ENCODE results near the gene LRCH1.
A peak's percentile ranks its signal among the peaks of the same experiment; 100 is the strongest.

The LRCH1 gene

GRCh38 chr13:46587807-46588418 lies 34.9 kb downstream of the LRCH1 start:
- H3K27me3 Mint-ChIP-seq: no peaks in the 10 kb centered on the region
- peaks cover 71% of the 10 kb centered on the region for H3K4me1 Mint-ChIP-seq
- no peak overlapping the region for H3K27ac Mint-ChIP-seq
- DNase-seq (no peak), ATAC-seq (no peak)
- H3K4me3 Mint-ChIP-seq: no peak overlapping the region
- no peaks in the 10 kb centered on the region for H3K9me3 Mint-ChIP-seq

- Mint-ChIP-seq H3K4me3 (no peak overlapping the region), H3K27ac (no peak overlapping the region), H3K27me3 (no peaks in the 10 kb centered on the region), H3K4me1 (peaks cover 75% of the 10 kb centered on the region), H3K9me3 (no peaks in the 10 kb centered on the region)
- DNase-seq: no peak
- ATAC-seq: no peak
Measured at GRCh38 chr13:46592385-46592784, 39.4 kb downstream of the LRCH1 start.

DNA sequence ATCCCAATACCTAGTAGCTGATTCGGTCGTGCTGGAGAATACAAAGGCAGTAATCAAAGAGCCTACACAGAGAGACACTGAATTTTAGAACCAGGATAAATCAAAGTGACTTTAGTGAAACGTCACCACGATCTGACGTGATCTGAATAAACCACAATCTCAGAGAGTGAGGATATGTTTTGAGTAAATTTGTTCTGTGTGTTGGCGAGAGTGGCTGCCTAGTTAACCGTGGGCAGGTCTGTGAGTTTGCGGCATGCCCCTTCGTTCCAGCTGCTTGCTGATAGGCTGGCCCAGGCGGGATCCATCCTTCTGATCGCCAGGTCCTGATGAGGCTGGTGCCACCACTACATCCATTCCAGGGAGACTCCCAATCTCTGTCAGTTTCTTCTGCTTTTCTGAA lies 40.4 kb downstream of the LRCH1 start:
- DNase-seq: peak; percentile 52 to 64
- H3K4me3 Mint-ChIP-seq: peak overlapping the region; percentile 33 to 72
- no peaks in the 10 kb centered on the region for H3K27me3 Mint-ChIP-seq
- peak; percentile 98 for ATAC-seq
- H3K27ac Mint-ChIP-seq: peak overlapping the region in 1 of 2 donors; percentile 34
- H3K9me3 Mint-ChIP-seq: no peaks in the 10 kb centered on the region
- H3K4me1 Mint-ChIP-seq: peaks cover 81% of the 10 kb centered on the region

DNA sequence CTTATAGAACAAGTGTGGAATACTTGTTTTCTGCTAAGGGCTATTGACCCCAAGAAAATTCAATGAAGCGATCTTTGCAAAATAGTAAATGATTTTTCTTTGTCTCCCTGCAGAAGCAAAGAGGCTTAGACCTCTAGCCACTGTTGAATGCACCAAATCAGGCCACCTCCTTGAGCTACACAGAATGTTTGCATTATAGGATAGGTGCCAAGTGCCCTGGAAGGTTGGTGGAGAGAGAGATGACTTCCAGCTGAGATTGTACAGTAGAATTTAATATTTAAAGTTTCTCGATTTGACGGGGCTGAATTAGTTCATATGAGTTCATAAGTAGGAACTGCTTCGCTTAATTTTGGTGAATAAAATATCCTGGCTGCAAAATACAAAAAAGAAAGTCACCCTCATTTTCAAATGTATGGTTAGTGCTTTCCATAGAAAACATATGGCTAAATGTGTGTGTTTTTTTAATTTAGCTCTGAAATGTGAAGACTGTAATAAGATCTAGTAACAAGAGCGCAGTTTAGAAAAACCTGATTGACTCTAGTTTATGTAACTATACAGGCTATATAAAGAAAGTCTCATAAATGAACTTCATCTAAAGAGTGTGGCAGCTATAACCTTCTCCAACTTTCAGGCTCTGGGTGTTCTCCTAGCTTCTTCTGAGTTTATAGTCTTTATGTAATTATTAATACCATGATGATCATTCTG lies 41.6 kb downstream of the LRCH1 start:
- no peak overlapping the region for H3K4me3 Mint-ChIP-seq
- no peaks in the 10 kb centered on the region for H3K27me3 Mint-ChIP-seq
- peaks cover 92% of the 10 kb centered on the region for H3K4me1 Mint-ChIP-seq

GRCh38 chr13:46595136-46595884 lies 42.3 kb downstream of the LRCH1 start:
- Mint-ChIP-seq H3K27ac (peak overlapping the region in 1 of 2 donors; percentile 65), H3K9me3 (no peaks in the 10 kb centered on the region), H3K27me3 (no peaks in the 10 kb centered on the region), H3K4me3 (peak overlapping the region in 1 of 2 donors; percentile 8), H3K4me1 (peaks cover 90% of the 10 kb centered on the region)
- no peak for DNase-seq
- ATAC-seq: no peak

More for the DNA sequence above, 41.6 kb downstream of the LRCH1 start:
- DNase-seq (no peak), ATAC-seq (no peak)
- Mint-ChIP-seq H3K9me3 (no peaks in the 10 kb centered on the region), H3K27ac (no peak overlapping the region)

- Mint-ChIP-seq H3K27me3 (no peaks in the 10 kb centered on the region), H3K4me3 (no peak overlapping the region), H3K9me3 (no peaks in the 10 kb centered on the region), H3K27ac (no peak overlapping the region), H3K4me1 (peaks cover 90% of the 10 kb centered on the region)
- ATAC-seq (no peak), DNase-seq (no peak)
Measured at GRCh38 chr13:46595885-46596275, 42.9 kb downstream of the LRCH1 start.

DNA sequence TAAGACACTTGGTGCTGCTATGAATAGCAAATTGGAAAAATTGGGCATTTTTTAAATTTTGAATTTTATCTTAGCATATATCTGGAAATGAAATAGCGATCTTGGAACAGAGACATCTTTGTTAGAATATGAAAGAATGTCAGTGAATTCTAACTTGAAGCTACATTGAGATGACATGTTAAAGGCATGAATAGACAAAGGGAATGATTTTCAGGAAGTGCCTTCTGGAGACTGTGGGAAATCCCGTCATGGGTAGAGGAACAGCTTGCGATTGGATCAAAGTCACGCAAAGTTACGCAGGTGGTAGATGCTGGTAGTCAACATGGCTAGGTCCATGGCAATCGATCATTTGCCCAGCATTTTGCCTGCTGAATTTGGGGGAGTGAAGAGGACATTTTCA lies 43.5 kb downstream of the LRCH1 start:
- no peak overlapping the region for H3K4me3 Mint-ChIP-seq

DNA sequence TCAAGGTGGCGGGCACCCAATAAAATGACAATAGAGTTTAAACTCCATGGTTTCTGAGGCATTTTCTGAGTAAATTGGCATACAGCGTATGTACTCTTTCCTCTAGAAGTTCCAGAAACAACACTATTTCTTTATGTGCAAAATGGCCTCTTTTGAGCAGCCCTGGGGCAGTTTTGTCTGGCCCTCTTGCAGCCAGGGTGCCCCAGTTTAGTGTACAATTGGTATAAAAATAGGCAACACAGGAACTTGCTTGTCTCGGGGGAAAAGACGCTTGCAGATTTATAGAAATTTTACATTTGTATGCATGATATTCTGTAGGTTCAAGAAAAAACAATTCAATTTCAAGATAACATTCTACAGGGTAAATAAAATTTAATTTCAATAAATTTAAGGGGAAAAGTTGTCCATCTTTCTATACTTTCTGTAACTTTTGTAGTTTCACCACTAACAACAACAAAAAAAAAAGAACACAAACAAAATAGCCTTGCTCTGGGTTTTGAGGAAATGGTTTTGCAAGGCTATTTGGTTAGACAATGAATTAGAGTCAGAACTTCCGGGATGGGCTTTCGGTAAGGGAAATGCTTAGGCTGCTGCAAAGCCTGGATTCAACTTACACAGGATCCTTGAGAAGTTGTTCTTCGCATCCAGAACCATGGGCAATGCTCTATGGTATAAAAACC lies 45.3 kb downstream of the LRCH1 start:
- ATAC-seq: peak; percentile 8
- Mint-ChIP-seq H3K4me3 (peak overlapping the region; percentile 37 to 40), H3K9me3 (no peaks in the 10 kb centered on the region), H3K27ac (no peak overlapping the region), H3K27me3 (no peaks in the 10 kb centered on the region), H3K4me1 (peaks cover 85% of the 10 kb centered on the region)
- DNase-seq: no peak

More for the DNA sequence above, 43.5 kb downstream of the LRCH1 start:
- Mint-ChIP-seq H3K27ac (no peak overlapping the region), H3K4me1 (peaks cover 90% of the 10 kb centered on the region), H3K9me3 (no peaks in the 10 kb centered on the region), H3K27me3 (no peaks in the 10 kb centered on the region)
- ATAC-seq (no peak), DNase-seq (no peak)

GRCh38 chr13:46598820-46599180 lies 45.8 kb downstream of the LRCH1 start:
- no peak overlapping the region for H3K4me3 Mint-ChIP-seq
- H3K27me3 Mint-ChIP-seq: no peaks in the 10 kb centered on the region
- peak overlapping the region in 1 of 2 donors; percentile 23 for H3K27ac Mint-ChIP-seq
- DNase-seq (no peak), ATAC-seq (peak; percentile 88)
- H3K9me3 Mint-ChIP-seq: no peaks in the 10 kb centered on the region
- H3K4me1 Mint-ChIP-seq: peaks cover 81% of the 10 kb centered on the region

- Mint-ChIP-seq H3K27me3 (no peaks in the 10 kb centered on the region), H3K4me1 (peaks cover 80% of the 10 kb centered on the region)
Measured at GRCh38 chr13:46600943-46601311, 48.0 kb downstream of the LRCH1 start.

GRCh38 chr13:46602531-46602930 lies 49.6 kb downstream of the LRCH1 start:
- DNase-seq: no peak
- Mint-ChIP-seq H3K4me1 (peaks cover 88% of the 10 kb centered on the region), H3K27me3 (no peaks in the 10 kb centered on the region), H3K27ac (no peak overlapping the region), H3K9me3 (no peaks in the 10 kb centered on the region), H3K4me3 (no peak overlapping the region)
- no peak for ATAC-seq

More at GRCh38 chr13:46600943-46601311, 48.0 kb downstream of the LRCH1 start:
- no peak for DNase-seq
- no peak for ATAC-seq
- Mint-ChIP-seq H3K27ac (peak overlapping the region; percentile 61 to 82), H3K9me3 (no peaks in the 10 kb centered on the region), H3K4me3 (no peak overlapping the region)

DNA sequence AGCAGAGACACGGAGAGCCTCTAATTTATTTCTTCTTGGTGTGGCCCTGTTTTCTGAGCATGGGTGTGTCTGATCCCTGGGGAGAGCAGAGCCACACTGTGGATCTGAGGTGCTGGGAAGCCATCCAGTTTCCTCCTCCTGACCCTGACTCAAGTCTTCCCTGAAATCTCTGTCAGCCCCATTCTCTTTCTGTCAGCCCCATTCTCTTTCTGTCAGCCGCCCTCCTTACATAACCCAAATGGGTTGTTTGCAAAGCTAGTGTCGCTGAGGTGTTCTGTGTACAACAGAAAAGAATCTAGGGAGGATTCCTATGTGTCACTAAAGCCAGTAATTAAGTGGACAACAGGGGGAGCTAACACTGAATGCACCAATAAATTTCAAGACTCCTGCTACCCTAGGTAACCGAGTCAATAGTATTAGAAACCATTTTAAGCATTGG lies 50.2 kb downstream of the LRCH1 start:
- Mint-ChIP-seq H3K27ac (no peak overlapping the region), H3K4me3 (no peak overlapping the region), H3K9me3 (no peaks in the 10 kb centered on the region), H3K4me1 (peaks cover 88% of the 10 kb centered on the region), H3K27me3 (no peaks in the 10 kb centered on the region)
- ATAC-seq (no peak), DNase-seq (no peak)

- Mint-ChIP-seq H3K27ac (no peak overlapping the region), H3K4me1 (peaks cover 88% of the 10 kb centered on the region), H3K27me3 (no peaks in the 10 kb centered on the region), H3K4me3 (no peak overlapping the region), H3K9me3 (no peaks in the 10 kb centered on the region)
- no peak for ATAC-seq
- no peak for DNase-seq
Measured at GRCh38 chr13:46604226-46604990, 51.4 kb downstream of the LRCH1 start.

- H3K4me3 Mint-ChIP-seq: no peak overlapping the region
Measured at GRCh38 chr13:46605076-46605824, 52.3 kb downstream of the LRCH1 start.

More at GRCh38 chr13:46605076-46605824, 52.3 kb downstream of the LRCH1 start:
- Mint-ChIP-seq H3K9me3 (no peaks in the 10 kb centered on the region), H3K4me1 (peaks cover 88% of the 10 kb centered on the region), H3K27ac (no peak overlapping the region), H3K27me3 (no peaks in the 10 kb centered on the region)
- DNase-seq (no peak), ATAC-seq (no peak)

Data from stimulated activated naive CD8-positive, alpha-beta T cell treated with anti-CD3 and anti-CD28 coated beads, Interleukin-15, amount 100 ng/mL, for 72 hours (primary cell).